Measurements from ENCODE around the gene MED25.

DNA sequence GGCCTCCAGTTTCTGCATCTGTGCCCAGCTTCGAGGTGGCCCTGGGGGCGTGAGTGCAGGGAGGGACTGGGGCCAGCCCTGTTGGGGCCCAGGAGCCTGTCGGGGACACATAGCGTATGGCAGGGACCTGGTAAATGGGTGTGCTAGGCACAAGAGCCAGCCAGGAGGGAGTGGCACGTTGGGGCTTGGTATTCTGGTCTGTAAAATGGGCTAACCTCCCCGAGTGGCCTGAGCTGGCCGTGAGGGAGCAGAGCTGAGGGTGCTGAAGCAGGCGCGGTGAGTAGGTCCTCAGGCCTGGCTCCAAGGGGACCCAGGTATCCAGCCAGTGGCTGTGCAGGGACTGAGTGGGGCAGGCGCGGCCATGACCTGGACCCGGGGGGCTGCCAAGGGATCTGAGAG is 37.2 kb downstream of the MED25 start:
- no peak for TF ChIP-seq POLR2A (IDR thresholded peaks at IDR 0.05)
- TF ChIP-seq, protein P1, sequence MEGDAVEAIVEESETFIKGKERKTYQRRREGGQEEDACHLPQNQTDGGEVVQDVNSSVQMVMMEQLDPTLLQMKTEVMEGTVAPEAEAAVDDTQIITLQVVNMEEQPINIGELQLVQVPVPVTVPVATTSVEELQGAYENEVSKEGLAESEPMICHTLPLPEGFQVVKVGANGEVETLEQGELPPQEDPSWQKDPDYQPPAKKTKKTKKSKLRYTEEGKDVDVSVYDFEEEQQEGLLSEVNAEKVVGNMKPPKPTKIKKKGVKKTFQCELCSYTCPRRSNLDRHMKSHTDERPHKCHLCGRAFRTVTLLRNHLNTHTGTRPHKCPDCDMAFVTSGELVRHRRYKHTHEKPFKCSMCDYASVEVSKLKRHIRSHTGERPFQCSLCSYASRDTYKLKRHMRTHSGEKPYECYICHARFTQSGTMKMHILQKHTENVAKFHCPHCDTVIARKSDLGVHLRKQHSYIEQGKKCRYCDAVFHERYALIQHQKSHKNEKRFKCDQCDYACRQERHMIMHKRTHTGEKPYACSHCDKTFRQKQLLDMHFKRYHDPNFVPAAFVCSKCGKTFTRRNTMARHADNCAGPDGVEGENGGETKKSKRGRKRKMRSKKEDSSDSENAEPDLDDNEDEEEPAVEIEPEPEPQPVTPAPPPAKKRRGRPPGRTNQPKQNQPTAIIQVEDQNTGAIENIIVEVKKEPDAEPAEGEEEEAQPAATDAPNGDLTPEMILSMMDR (IDR thresholded peaks at IDR 0.05) = no peak

Measured in Peyer's patch (tissue), 4 donors.